Sigmoid colon (tissue), 4 donors: ENCODE results near the gene NSUN6.

Experiments
- EP300 ChIP-seq, 4 donors: sonication (generic); formaldehyde crosslinking; IDR thresholded peaks; one replicate each; pipeline ENCODE4 v1.6.1; 2017; ENCODE audit warnings: antibody characterized with exemption in 4 of 4
- TF ChIP-seq, protein P1 (sequence below), 4 experiments: fragments of 450-650 bp in 3 of 4; fragments of 200-600 bp in 1 of 4; IDR thresholded peaks; one replicate each; pipeline ENCODE4 v1.5.1; 2016 to 2019; ENCODE audit warnings: antibody characterized with exemption in 4 of 4, mild to moderate bottlenecking in 3 of 4, moderate library complexity in 2 of 4

DNA sequence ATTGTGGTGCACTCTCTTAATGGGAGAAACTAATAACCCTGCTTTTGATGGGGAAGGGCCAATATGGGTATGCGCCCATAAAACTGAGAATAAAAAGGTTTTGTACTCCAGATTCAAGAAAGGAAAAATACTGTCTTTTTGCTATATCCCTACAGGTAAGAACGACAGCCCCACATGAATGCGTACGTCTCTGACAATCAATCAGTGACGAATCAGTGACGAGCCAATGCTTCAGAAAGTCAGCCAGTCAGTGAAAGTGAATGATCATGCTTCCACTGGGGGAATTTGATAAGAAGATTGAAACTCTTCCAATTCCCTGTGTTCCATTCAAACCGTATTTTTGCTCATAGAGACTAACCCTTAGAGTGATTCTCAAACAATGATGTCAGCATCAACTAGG, 34.2 kb upstream of the NSUN6 start:
- TF ChIP-seq, protein P1, sequence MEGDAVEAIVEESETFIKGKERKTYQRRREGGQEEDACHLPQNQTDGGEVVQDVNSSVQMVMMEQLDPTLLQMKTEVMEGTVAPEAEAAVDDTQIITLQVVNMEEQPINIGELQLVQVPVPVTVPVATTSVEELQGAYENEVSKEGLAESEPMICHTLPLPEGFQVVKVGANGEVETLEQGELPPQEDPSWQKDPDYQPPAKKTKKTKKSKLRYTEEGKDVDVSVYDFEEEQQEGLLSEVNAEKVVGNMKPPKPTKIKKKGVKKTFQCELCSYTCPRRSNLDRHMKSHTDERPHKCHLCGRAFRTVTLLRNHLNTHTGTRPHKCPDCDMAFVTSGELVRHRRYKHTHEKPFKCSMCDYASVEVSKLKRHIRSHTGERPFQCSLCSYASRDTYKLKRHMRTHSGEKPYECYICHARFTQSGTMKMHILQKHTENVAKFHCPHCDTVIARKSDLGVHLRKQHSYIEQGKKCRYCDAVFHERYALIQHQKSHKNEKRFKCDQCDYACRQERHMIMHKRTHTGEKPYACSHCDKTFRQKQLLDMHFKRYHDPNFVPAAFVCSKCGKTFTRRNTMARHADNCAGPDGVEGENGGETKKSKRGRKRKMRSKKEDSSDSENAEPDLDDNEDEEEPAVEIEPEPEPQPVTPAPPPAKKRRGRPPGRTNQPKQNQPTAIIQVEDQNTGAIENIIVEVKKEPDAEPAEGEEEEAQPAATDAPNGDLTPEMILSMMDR (IDR thresholded peaks at IDR 0.05), result no peak
- no peak for TF ChIP-seq EP300 (IDR thresholded peaks at IDR 0.05)
